ENCODE data around the gene GMPPB.
"Not testable (repeated sequence)": the region's sequence is repeated elsewhere in the genome, so short reads cannot be mapped to it uniquely, and the experiment has no call there.

GMPPB gene

GRCh38 chr3:49723628-49724551 lies at the start of gene GMPPB:
TSS of gene GMPPB (minus strand) at chr3:49723951. CDS start at chr3:49723726, 225 bp downstream.
- in situ Hi-C loops (cut with MboI; ENCODE audit: low sequenced_read_pairs): no loop called here

GRCh38 chr3:49772703-49773102 lies 49.0 kb upstream of the GMPPB start:
- in situ Hi-C loops (cut with MboI; ENCODE audit: low sequenced_read_pairs): no loop called here

- in situ Hi-C loops (cut with MboI; ENCODE audit: low sequenced_read_pairs): no loop called here
These were observed 47.7 kb upstream of the GMPPB start for GRCh38 chr3:49771340-49771938.

GRCh38 chr3:49769926-49770325 lies 46.2 kb upstream of the GMPPB start:
- in situ Hi-C loops (cut with MboI; ENCODE audit: low sequenced_read_pairs): no loop called here

- in situ Hi-C loops (cut with MboI; ENCODE audit: low sequenced_read_pairs): no loop called here
These were observed 45.6 kb upstream of the GMPPB start for GRCh38 chr3:49769286-49769915.

GRCh38 chr3:49763981-49764380 lies 40.2 kb upstream of the GMPPB start:
- in situ Hi-C loops (cut with MboI; ENCODE audit: low sequenced_read_pairs): no loop called here

- in situ Hi-C loops (cut with MboI; ENCODE audit: low sequenced_read_pairs): no loop called here
These were observed 37.9 kb upstream of the GMPPB start for GRCh38 chr3:49761661-49762060.

- in situ Hi-C loops (cut with MboI; ENCODE audit: low sequenced_read_pairs): no loop called here
These were observed 35.5 kb upstream of the GMPPB start for GRCh38 chr3:49759226-49759625.

GRCh38 chr3:49757197-49757596 lies 33.4 kb upstream of the GMPPB start:
- in situ Hi-C loops (cut with MboI; ENCODE audit: low sequenced_read_pairs): no loop called here

- in situ Hi-C loops (cut with MboI; ENCODE audit: low sequenced_read_pairs): no loop called here
These were observed 32.3 kb upstream of the GMPPB start for GRCh38 chr3:49756036-49756435.

GRCh38 chr3:49754536-49754935 lies 30.8 kb upstream of the GMPPB start:
- in situ Hi-C loops (cut with MboI; ENCODE audit: low sequenced_read_pairs): no loop called here

- in situ Hi-C loops (cut with MboI; ENCODE audit: low sequenced_read_pairs): no loop called here
These were observed 27.8 kb upstream of the GMPPB start for GRCh38 chr3:49751501-49751900.

GRCh38 chr3:49750056-49750455 lies 26.3 kb upstream of the GMPPB start:
- in situ Hi-C loops (cut with MboI; ENCODE audit: low sequenced_read_pairs): no loop called here

- in situ Hi-C loops (cut with MboI; ENCODE audit: low sequenced_read_pairs): not testable (repeated sequence)
These were observed 25.1 kb upstream of the GMPPB start for GRCh38 chr3:49748874-49749273.

GRCh38 chr3:49747792-49748480 lies 24.2 kb upstream of the GMPPB start:
- in situ Hi-C loops (cut with MboI; ENCODE audit: low sequenced_read_pairs): no loop called here

GRCh38 chr3:49745986-49746385 lies 22.2 kb upstream of the GMPPB start:
- in situ Hi-C loops (cut with MboI; ENCODE audit: low sequenced_read_pairs): no loop called here

GRCh38 chr3:49740427-49740826 lies 16.7 kb upstream of the GMPPB start:
- in situ Hi-C loops (cut with MboI; ENCODE audit: low sequenced_read_pairs): no loop called here

GRCh38 chr3:49738067-49738713 lies 14.4 kb upstream of the GMPPB start:
- in situ Hi-C loops (cut with MboI; ENCODE audit: low sequenced_read_pairs): no loop called here

- in situ Hi-C loops (cut with MboI; ENCODE audit: low sequenced_read_pairs): no loop called here
These were observed 11.0 kb upstream of the GMPPB start for GRCh38 chr3:49734752-49735151.

- in situ Hi-C loops (cut with MboI; ENCODE audit: low sequenced_read_pairs): no loop called here
These were observed 9.8 kb upstream of the GMPPB start for GRCh38 chr3:49733551-49733950.

- in situ Hi-C loops (cut with MboI; ENCODE audit: low sequenced_read_pairs): no loop called here
These were observed 8.8 kb upstream of the GMPPB start for GRCh38 chr3:49732597-49732996.

All from hTERT RPE-1 (cell line).